Karpas-422 (cell line): Measurements from ENCODE around the gene MMEL1. TPM values are rescaled to one million over a fixed set of nuclear protein-coding genes. Genes with fewer than 3 reads are reported as not detected.
"Not testable (repeated sequence)": the region's sequence is repeated elsewhere in the genome, so short reads cannot be mapped to it uniquely, and the experiment has no call there.

Source experiments
- DNase-seq: peaks from one replicate; pipeline ENCODE4 v3.0.0-alpha.2; 2015
- H2AFZ ChIP-seq: fragments of 200-600 bp; sonication (generic); 2 replicates; pipeline ENCODE4 v1.6.1; 2014; ENCODE audit warnings: antibody characterized with exemption, low read length, mixed read lengths
- H3K27ac ChIP-seq: fragments of 200-600 bp; sonication (generic); 2 replicates; pipeline ENCODE4 v1.5.1; 2014; ENCODE audit warnings: mild to moderate bottlenecking, low read length, moderate library complexity
- H3K27me3 ChIP-seq: fragments of 200-600 bp; sonication (generic); 2 replicates; pipeline ENCODE4 v1.6.1; 2014; ENCODE audit warnings: low read length, mixed read lengths
- H3K36me3 ChIP-seq: fragments of 200-600 bp; sonication (generic); 2 replicates; pipeline ENCODE4 v1.6.1; 2014; ENCODE audit warnings: low read length, mixed read lengths; ENCODE audit not compliant: insufficient read depth
- H3K4me1 ChIP-seq: fragments of 200-600 bp; sonication (generic); 2 replicates; pipeline ENCODE4 v1.6.1; 2014; ENCODE audit warnings: mild to moderate bottlenecking, low read length, mixed read lengths
- H3K4me2 ChIP-seq: fragments of 200-600 bp; sonication (generic); 2 replicates; pipeline ENCODE4 v1.6.1; 2014; ENCODE audit warnings: low read length, low read depth, mild to moderate bottlenecking; ENCODE audit not compliant: poor library complexity, severe bottlenecking
- H3K4me3 ChIP-seq: fragments of 200-600 bp; sonication (generic); 2 replicates; pipeline ENCODE4 v1.5.1; 2014; ENCODE audit warnings: mild to moderate bottlenecking, antibody characterized with exemption, low read length, mixed read lengths
- H3K79me2 ChIP-seq: fragments of 200-600 bp; sonication (generic); 2 replicates; pipeline ENCODE4 v1.6.1; 2014; ENCODE audit warnings: mild to moderate bottlenecking, low read length, mixed read lengths
- H3K9ac ChIP-seq: fragments of 200-600 bp; sonication (generic); 2 replicates; pipeline ENCODE4 v1.6.0; 2014; ENCODE audit warnings: low read length
- H3K9me2 ChIP-seq: fragments of 200-600 bp; sonication (generic), shearing (Covaris generic); replicated peaks from 2 replicates; pipeline ENCODE4 v1.6.0; 2014; ENCODE audit warnings: mild to moderate bottlenecking, low read length, moderate library complexity; ENCODE audit not compliant: insufficient read depth
- H3K9me3 ChIP-seq: fragments of 300-700, 200-600 bp; sonication (generic); 2 replicates; pipeline ENCODE4 v1.6.1; 2014; ENCODE audit warnings: low read length, mixed read lengths
- H4K20me1 ChIP-seq: fragments of 200-600 bp; sonication (generic); 2 replicates; pipeline ENCODE4 v1.6.1; 2014; ENCODE audit warnings: mild to moderate bottlenecking, antibody characterized with exemption, low read length, low read depth; ENCODE audit not compliant: insufficient read depth
- total RNA-seq: library from RNA; depleted of rRNA; stranded (reverse); fragments of >200 nt; shearing (Covaris generic); gene quantifications from 2 replicates; pipeline ENCODE4 v1.2.3, GENCODE V29; 2014; ENCODE audit warnings: low replicate concordance

The MMEL1 gene
- total RNA-seq, 1 experiment from 2014 or later, result not detected

DNA sequence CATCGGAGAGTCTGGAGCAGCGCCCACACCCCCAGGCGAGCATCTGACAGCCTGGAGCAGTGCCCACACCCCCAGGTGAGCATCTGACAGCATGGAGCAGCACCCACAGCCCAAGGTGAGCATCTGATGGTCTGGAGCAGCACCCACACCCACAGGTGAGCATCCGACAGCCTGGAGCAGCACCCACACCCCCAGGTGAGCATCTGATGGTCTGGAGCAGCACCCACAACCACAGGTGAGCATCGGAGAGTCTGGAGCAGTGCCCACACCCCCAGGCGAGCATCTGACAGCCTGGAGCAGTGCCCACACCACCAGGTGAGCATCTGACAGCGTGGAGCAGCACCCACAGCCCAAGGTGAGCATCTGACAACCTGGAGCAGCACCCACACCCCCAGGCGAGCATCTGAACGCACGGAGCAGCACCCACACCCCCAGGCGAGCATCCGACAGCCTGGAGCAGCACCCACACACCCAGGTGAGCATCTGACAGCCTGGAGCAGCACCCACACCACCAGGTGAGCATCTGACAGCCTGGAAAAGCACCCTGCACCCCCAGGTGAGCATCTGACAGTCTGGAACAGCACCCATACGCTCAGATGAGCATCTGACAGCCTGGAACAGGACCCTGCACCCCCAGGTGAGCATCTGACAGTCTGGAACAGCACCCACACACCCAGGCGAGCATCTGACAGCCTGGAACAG is 21.1 kb upstream of the MMEL1 start:
- not testable (repeated sequence) for DNase-seq, H4K20me1 ChIP-seq, H3K79me2 ChIP-seq, H3K9ac ChIP-seq, H3K36me3 ChIP-seq, H3K4me3 ChIP-seq, H3K27ac ChIP-seq, H3K9me2 ChIP-seq, H3K27me3 ChIP-seq, H3K9me3 ChIP-seq, H3K4me1 ChIP-seq, H2AFZ ChIP-seq, H3K4me2 ChIP-seq

DNA sequence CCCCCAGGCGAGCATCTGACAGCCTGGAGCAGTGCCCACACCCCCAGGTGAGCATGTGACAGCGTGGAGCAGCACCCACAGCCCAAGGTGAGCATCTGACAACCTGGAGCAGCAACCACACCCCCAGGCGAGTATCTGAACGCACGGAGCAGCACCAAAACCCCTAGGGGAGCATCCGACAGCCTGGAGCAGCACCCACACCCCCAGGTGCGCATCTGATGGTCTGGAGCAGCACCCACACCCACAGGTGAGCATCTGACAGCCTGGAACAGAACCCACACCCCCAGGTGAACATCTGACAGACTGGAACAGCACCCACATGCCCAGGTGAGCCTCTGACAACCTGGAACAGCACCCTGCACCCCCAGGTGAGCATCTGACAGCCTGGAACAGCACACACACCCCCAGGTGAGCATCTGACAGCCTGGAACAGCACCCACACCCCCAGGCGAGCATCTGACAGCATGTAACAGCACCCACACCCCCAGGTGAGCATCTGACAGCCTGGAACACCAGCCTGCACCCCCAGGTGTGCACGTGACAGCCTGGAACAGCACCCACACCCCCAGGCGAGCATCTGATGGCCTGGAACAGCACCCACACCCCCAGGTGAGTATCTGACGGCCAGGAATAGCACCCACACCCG is 20.2 kb upstream of the MMEL1 start:
- H3K9me3 ChIP-seq, H3K4me1 ChIP-seq, H3K27me3 ChIP-seq: not testable (repeated sequence)

DNA sequence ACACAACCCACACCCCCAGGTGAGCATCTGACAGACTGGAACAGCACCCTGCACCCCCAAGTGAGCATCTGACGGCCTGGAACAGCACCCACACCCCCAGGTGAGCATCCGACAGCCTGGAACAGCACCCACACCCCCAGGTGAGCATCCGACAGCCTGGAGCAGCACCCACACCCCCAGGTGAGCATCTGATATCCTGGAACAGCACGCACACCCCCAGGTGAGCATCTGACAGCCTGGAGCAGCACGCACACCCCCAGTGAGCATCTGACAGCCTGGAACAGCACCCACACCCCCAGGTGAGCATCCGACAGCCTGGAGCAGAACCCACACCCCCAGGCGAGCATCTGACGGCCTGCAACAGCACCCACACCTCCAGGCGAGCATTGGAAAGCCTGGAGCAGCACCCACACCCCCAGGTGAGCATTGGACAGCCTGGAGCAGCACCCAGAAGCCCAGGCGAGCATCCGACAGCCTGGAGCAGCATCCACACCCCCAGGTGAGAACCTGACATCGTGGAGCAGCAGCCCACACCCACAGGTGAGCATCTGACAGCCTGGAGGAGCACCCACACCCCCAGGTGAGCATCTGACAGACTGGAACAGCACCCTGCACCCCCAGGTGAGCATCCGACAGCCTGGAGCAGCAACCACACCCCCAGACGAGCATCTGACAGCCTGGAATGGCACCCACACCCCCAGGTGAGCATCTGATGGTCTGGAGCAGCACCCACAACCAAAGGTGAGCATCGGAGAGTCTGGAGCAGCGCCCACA is 19.5 kb upstream of the MMEL1 start:
- H3K4me2 ChIP-seq, H3K79me2 ChIP-seq, H4K20me1 ChIP-seq, H3K9ac ChIP-seq, H3K9me3 ChIP-seq, DNase-seq, H3K4me1 ChIP-seq, H3K9me2 ChIP-seq, H3K4me3 ChIP-seq, H3K36me3 ChIP-seq, H3K27ac ChIP-seq, H3K27me3 ChIP-seq, H2AFZ ChIP-seq: not testable (repeated sequence)

More for the DNA sequence above, 20.2 kb upstream of the MMEL1 start:
- H4K20me1 ChIP-seq, H3K27ac ChIP-seq, H3K4me3 ChIP-seq, H3K9me2 ChIP-seq, H3K9ac ChIP-seq, H3K36me3 ChIP-seq, H3K79me2 ChIP-seq, H3K4me2 ChIP-seq, H2AFZ ChIP-seq, DNase-seq: not testable (repeated sequence)

- H3K4me3 ChIP-seq, result no peak overlapping the region
- no peaks in the 10 kb centered on the region for H3K4me1 ChIP-seq
- H3K36me3 ChIP-seq, result no peaks in the 10 kb centered on the region
- no peak overlapping the region for H3K27ac ChIP-seq
- H3K9me2 ChIP-seq, result no peaks in the 10 kb centered on the region
- H3K4me2 ChIP-seq, result no peak overlapping the region
- H4K20me1 ChIP-seq, result no peaks in the 10 kb centered on the region
- H3K9me3 ChIP-seq, result no peaks in the 10 kb centered on the region; the same call in 1 of the 2 replicates
- no peak overlapping the region for H3K9ac ChIP-seq
- H2AFZ ChIP-seq, result no peak overlapping the region
- H3K27me3 ChIP-seq, result no peaks in the 10 kb centered on the region
- no peak for DNase-seq
- H3K79me2 ChIP-seq, result no peaks in the 10 kb centered on the region
These were observed 18.3 kb upstream of the MMEL1 start for GRCh38 chr1:2650967-2651645.

GRCh38 chr1:2646837-2647236 is 14.0 kb upstream of the MMEL1 start:
- no peaks in the 10 kb centered on the region for H3K27me3 ChIP-seq
- DNase-seq, result no peak
- H3K27ac ChIP-seq, result no peak overlapping the region
- no peaks in the 10 kb centered on the region for H3K9me2 ChIP-seq
- H3K4me2 ChIP-seq, result no peak overlapping the region
- H3K36me3 ChIP-seq, result no peaks in the 10 kb centered on the region
- peaks cover 13% of the 10 kb centered on the region for H3K4me1 ChIP-seq
- H2AFZ ChIP-seq, result no peak overlapping the region
- no peaks in the 10 kb centered on the region for H3K79me2 ChIP-seq
- no peaks in the 10 kb centered on the region for H4K20me1 ChIP-seq
- H3K4me3 ChIP-seq, result no peak overlapping the region
- no peak overlapping the region for H3K9ac ChIP-seq
- H3K9me3 ChIP-seq, result no peaks in the 10 kb centered on the region; the same call in 1 of the 2 replicates

GRCh38 chr1:2645776-2646175 is 13.0 kb upstream of the MMEL1 start:
- no peak overlapping the region for H2AFZ ChIP-seq
- H3K9me3 ChIP-seq, result no peaks in the 10 kb centered on the region; the same call in 1 of the 2 replicates
- H3K9me2 ChIP-seq, result no peaks in the 10 kb centered on the region
- no peaks in the 10 kb centered on the region for H3K27me3 ChIP-seq
- H3K9ac ChIP-seq, result no peak overlapping the region
- H3K4me3 ChIP-seq, result no peak overlapping the region
- no peak for DNase-seq
- H3K36me3 ChIP-seq, result no peaks in the 10 kb centered on the region
- no peaks in the 10 kb centered on the region for H3K79me2 ChIP-seq
- peaks cover 13% of the 10 kb centered on the region for H3K4me1 ChIP-seq
- no peak overlapping the region for H3K27ac ChIP-seq
- no peaks in the 10 kb centered on the region for H4K20me1 ChIP-seq
- H3K4me2 ChIP-seq, result no peak overlapping the region

DNA sequence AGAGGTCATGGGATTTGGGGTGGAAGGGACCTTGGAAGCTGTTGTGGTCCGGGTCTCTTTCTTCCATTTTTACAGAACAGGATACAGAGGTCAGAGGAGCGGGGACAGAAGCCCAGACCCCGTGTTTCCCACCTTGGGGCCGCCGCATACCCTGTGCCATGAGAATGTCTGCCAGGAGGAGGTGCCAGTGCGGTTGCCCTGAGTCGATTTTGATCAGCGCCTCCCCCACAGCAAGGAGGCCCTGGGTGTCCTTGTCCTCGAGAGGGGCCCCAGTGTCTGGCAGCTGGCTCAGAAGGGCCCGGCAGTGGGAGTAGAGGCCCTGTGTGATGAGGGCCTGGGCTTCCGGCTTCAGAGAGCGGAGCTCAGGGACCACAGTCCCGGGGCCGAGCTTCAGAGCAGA is 12.3 kb upstream of the MMEL1 start:
- Histone ChIP-seq H3K4me3 (no peak overlapping the region), H3K4me2 (no peak overlapping the region), H4K20me1 (no peaks in the 10 kb centered on the region), H3K9ac (no peak overlapping the region), H3K27me3 (no peaks in the 10 kb centered on the region), H3K79me2 (no peaks in the 10 kb centered on the region), H3K9me2 (no peaks in the 10 kb centered on the region), H2AFZ (no peak overlapping the region), H3K9me3 (no peaks in the 10 kb centered on the region; the same call in 1 of the 2 replicates), H3K4me1 (peaks cover 13% of the 10 kb centered on the region), H3K36me3 (no peaks in the 10 kb centered on the region), H3K27ac (no peak overlapping the region)
- DNase-seq, result no peak

GRCh38 chr1:2644591-2645101 is 11.8 kb upstream of the MMEL1 start:
- Histone ChIP-seq H3K9me3 (no peaks in the 10 kb centered on the region; the same call in 1 of the 2 replicates), H3K9me2 (no peaks in the 10 kb centered on the region), H4K20me1 (no peaks in the 10 kb centered on the region), H3K4me3 (no peak overlapping the region), H2AFZ (no peak overlapping the region), H3K36me3 (no peaks in the 10 kb centered on the region), H3K27ac (no peak overlapping the region), H3K79me2 (no peaks in the 10 kb centered on the region), H3K9ac (no peak overlapping the region), H3K4me1 (peaks cover 13% of the 10 kb centered on the region), H3K27me3 (no peaks in the 10 kb centered on the region), H3K4me2 (no peak overlapping the region)
- no peak for DNase-seq
